Stimulated activated CD4-positive, alpha-beta T cell treated with anti-CD3 and anti-CD28 coated beads, Interleukin-15, amount 100 ng/mL, for 1 hour (primary cell): ENCODE results near the gene PLCE1.

Experiments used
- DNase-seq, 2 donors: peaks; one replicate each; pipeline ENCODE4 v3.0.0-alpha.2; 2020; ENCODE audit warnings: low read depth in 1 of 2, low spot score in 1 of 2

The PLCE1 gene

GRCh38 chr10:93993414-93993781 is 333 bp upstream of the PLCE1 start:
- no peak for DNase-seq

GRCh38 chr10:93994438-93994801 is 689 bp downstream of the PLCE1 start:
- no peak for DNase-seq

- no peak for DNase-seq
Measured at GRCh38 chr10:93995182-93995581, 1.5 kb downstream of the PLCE1 start.

- DNase-seq, result no peak
Measured at GRCh38 chr10:93995598-93996271, 2.0 kb downstream of the PLCE1 start.

DNA sequence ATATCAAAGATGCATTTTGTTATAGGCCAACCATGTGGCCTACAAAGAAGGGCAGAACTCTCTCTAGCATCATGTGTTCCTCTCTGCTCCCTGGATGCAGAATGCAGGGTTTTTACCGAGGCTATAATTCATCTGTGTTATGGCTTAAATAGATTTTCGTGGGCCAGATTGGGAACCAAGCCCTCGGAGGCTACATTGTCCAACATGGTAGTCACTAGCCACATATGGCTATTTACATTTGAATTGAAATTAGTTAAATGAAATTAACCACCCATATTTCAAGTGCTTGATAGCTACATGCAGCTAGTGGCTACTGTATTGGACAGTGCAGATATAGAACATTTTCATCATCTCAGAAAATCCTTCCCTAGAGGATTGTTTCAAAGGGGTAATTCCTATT is 2.8 kb downstream of the PLCE1 start:
- DNase-seq, result no peak

- DNase-seq, result no peak
Measured at GRCh38 chr10:93997546-93997945, 3.8 kb downstream of the PLCE1 start.

- no peak for DNase-seq
Measured at GRCh38 chr10:93999401-93999851, 5.7 kb downstream of the PLCE1 start.

DNA sequence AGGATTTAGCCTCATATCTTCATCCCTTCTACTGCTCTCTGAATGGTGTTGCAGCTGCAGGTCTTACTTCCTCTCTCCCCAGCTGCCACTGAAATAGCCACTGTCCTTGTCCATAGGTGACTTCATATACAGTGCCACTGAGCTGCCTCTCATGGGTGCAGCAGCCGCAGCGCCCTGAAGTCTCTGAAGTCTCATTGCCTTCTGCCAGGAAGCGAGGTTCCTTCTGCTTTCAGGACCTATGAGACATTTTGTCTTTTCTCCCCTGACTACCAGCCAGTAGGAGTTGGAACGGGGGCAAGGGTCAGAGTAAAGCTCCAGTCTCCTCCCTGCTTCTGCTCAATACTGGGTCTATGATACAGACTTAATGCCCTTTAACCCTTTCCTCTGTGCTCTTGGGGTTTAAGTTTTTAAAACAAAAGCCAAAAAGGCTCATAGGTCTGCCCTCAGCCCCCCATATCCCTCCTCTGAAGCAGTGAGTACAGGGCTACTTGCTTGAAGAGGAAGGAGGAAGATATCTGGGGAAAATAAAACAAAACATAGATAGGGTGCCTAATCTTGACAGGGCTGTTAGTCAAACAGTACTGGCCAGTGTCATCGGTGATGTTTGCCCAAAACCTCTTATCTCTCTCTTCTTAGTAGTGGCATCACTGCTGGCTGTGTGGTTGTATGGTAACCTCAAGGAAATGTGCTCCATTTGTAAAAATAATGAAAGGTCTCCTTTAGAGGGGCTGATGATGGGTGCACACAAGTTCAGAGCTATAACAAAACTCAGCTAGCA is 7.1 kb downstream of the PLCE1 start:
- no peak for DNase-seq

GRCh38 chr10:94001416-94001810 is 7.7 kb downstream of the PLCE1 start:
- DNase-seq, result no peak

GRCh38 chr10:94002156-94002555 is 8.4 kb downstream of the PLCE1 start:
- DNase-seq, result no peak

DNA sequence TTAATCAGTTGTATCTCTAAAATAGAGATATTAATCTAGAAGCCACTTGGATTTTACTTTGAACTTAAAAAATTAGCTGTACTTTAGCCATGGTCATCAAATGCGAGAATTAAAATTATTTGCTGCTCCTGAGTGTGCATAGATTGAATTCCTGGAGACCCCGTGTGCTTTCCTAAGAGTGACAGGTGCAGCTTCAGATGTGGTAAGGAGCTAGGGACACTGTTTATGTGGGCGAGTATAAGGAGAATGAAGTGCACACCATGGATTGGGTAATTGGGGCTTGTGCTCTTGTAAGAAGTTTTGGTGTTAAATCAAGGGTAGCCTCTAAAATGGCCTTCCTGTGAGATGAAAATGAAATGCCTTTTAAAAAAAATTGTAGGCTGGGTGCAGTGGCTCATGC is 9.8 kb downstream of the PLCE1 start:
- no peak for DNase-seq

GRCh38 chr10:94005050-94005449 is 11.3 kb downstream of the PLCE1 start:
- DNase-seq, result no peak

DNA sequence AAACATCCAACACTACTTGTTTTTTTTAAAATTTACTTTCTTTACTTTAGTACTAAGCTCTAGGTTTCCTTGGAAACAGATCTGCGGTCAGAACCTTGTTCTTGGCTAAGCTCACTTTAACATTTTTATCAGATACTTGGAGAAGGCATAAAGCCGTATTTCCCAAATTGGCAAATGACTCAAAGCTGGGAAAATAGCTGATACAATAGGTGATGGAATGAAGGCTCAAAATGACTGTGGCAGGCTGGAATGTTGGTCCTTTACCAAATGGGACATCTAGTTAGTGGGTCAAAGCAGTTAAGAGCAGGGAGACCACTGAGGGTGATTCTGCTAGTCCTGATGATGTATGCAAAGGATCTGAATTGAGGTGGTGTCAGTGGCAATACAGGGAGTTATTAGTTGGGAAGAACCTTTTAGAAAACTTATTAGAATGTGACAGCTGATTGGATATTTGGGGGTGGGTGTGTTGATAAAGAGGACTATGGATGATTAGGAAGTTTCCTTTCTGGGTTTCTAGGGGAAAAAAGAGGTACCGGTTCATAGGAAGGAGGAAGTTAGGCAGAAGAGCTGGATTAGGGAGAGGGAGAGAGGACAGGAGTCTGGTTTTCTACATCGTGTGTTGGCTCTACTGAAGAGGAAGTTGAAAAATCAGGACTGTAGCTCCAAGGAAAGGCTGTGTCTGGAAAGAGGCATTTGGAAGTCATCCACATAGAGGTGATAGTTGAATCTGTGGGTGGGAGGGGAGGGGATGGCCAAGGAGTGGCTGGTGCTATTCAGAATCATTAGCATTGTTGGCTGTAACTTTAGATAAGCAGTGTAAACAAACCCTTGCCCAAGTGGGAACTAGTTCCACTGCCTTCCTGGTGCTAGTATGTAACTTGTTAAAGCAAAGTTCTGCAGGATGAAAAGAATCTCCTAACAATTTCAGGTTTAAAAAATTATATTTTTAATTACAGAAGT is 13.1 kb downstream of the PLCE1 start:
- DNase-seq, result no peak

GRCh38 chr10:94008526-94008925 is 14.8 kb downstream of the PLCE1 start:
- no peak for DNase-seq

DNA sequence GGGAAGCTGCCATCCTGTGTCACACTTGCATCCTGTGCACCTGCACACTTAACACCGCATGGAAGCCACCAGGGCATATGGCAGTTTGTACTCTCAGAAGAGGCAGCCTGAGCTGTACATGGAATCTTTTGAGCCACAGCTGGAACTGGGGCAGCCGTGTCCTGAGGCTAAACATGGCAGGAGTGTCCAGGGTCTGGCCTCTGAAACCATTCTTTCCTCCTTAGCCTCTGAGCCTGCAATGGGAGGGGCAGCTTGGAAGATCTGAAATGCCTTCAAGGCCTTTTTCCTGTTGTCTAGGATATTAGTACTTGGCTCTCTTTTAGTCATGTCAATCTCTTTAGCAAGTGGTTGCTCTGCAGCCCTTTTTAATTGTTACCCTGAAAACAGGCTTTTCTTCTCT is 16.4 kb downstream of the PLCE1 start:
- DNase-seq, result no peak

DNA sequence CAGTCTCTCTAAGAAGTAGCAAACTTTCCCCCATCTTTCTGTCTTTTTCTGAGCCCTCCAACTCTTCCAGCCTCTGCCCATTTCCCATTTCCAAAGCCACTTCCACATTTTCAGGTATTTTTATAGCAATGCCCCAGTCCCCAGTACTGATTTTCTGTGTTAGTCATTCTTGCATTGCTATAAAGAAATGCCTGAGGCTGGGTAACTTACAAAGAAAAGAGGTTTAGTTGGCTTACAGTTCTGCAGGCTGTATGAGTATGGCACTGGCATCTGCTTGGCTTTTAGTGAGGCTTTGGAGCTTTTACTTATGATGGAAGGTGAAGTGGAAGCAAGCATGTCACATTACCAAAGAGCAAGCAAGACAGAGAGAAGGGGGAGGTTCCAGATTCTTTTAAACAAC is 17.2 kb downstream of the PLCE1 start:
- DNase-seq, result no peak

GRCh38 chr10:94011296-94011695 is 17.6 kb downstream of the PLCE1 start:
- DNase-seq, result no peak

DNA sequence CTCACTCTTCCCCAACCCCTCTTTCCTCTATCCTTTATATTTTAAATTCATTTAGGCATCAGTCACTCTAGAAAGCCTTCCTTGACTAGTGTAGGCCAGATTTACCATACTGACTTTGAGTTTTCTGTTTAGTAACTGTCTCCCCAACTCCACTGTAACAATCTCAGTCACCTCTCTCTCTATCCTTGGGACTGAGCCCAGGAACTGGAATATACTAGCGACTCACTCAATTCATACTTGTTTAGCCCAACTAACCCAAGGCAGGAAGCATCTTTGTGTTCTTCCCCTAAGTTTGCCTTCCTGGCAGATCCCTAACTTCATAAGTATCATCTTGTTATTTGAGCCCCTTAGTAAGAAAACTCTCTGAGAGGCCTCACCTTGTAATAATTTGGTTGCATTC is 19.1 kb downstream of the PLCE1 start:
- no peak for DNase-seq

GRCh38 chr10:94013331-94013760 is 19.6 kb downstream of the PLCE1 start:
- DNase-seq, result no peak

GRCh38 chr10:94014304-94014703 is 20.6 kb downstream of the PLCE1 start:
- no peak for DNase-seq
